ENCODE measurements around the gene TM9SF1. TPM values are rescaled to one million over a fixed set of nuclear protein-coding genes. Genes with fewer than 3 reads are reported as not detected.

TM9SF1 gene
- total and polyA plus RNA-seq, 2 of the 13 experiments (the other 11 are each of a cell fraction or from before 2014, with no cell fraction given): 83.2 to 110 TPM

GRCh38 chr14:24195186-24196070 lies at the start of gene TM9SF1 (continued):
- TF ChIP-seq, protein P1, sequence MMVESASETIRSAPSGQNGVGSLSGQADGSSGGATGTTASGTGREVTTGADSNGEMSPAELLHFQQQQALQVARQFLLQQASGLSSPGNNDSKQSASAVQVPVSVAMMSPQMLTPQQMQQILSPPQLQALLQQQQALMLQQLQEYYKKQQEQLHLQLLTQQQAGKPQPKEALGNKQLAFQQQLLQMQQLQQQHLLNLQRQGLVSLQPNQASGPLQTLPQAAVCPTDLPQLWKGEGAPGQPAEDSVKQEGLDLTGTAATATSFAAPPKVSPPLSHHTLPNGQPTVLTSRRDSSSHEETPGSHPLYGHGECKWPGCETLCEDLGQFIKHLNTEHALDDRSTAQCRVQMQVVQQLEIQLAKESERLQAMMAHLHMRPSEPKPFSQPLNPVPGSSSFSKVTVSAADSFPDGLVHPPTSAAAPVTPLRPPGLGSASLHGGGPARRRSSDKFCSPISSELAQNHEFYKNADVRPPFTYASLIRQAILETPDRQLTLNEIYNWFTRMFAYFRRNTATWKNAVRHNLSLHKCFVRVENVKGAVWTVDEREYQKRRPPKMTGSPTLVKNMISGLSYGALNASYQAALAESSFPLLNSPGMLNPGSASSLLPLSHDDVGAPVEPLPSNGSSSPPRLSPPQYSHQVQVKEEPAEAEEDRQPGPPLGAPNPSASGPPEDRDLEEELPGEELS (CRISPR knock-in tag; IDR thresholded peaks at IDR 0.05): peak; percentile 61
- TF ChIP-seq BATF2 (CRISPR knock-in tag; IDR thresholded peaks at IDR 0.05) (no peak), SOX5 (CRISPR knock-in tag; IDR thresholded peaks at IDR 0.05; ENCODE audit: borderline replicate concordance) (peak; percentile 55), TOE1 (CRISPR knock-in tag; IDR thresholded peaks at IDR 0.05) (peak; percentile 24; the same call in 1 of the 2 replicates), ZNF205 (CRISPR knock-in tag; IDR thresholded peaks at IDR 0.05) (peak; percentile 93), HNF4G (IDR thresholded peaks at IDR 0.05; ENCODE audit: borderline replicate concordance, low read depth, low read length) (no peak), HNF4G (CRISPR knock-in tag; IDR thresholded peaks at IDR 0.05; ENCODE audit: borderline replicate concordance, low read depth) (peak; percentile 94), ZNF296 (CRISPR knock-in tag; conservative IDR thresholded peaks at IDR 0.05) (no peak), ZNF704 (CRISPR knock-in tag; IDR thresholded peaks at IDR 0.05; ENCODE audit: borderline replicate concordance) (peak; percentile 99), NR3C1 (CRISPR knock-in tag; IDR thresholded peaks at IDR 0.05) (peak; percentile 92; the same call in 1 of the 2 replicates), GATA4 (IDR thresholded peaks at IDR 0.05; ENCODE audit: borderline replicate concordance, low read depth) (peak; percentile 81), KLF11 (CRISPR knock-in tag; IDR thresholded peaks at IDR 0.05) (peak; percentile 94), PHB2 (IDR thresholded peaks at IDR 0.05; ENCODE audit: partially characterized antibody) (no peak)
- TF ChIP-seq, protein P2, sequence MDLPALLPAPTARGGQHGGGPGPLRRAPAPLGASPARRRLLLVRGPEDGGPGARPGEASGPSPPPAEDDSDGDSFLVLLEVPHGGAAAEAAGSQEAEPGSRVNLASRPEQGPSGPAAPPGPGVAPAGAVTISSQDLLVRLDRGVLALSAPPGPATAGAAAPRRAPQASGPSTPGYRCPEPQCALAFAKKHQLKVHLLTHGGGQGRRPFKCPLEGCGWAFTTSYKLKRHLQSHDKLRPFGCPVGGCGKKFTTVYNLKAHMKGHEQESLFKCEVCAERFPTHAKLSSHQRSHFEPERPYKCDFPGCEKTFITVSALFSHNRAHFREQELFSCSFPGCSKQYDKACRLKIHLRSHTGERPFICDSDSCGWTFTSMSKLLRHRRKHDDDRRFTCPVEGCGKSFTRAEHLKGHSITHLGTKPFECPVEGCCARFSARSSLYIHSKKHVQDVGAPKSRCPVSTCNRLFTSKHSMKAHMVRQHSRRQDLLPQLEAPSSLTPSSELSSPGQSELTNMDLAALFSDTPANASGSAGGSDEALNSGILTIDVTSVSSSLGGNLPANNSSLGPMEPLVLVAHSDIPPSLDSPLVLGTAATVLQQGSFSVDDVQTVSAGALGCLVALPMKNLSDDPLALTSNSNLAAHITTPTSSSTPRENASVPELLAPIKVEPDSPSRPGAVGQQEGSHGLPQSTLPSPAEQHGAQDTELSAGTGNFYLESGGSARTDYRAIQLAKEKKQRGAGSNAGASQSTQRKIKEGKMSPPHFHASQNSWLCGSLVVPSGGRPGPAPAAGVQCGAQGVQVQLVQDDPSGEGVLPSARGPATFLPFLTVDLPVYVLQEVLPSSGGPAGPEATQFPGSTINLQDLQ (CRISPR knock-in tag; IDR thresholded peaks at IDR 0.05): no peak
- TF ChIP-seq, protein P3, sequence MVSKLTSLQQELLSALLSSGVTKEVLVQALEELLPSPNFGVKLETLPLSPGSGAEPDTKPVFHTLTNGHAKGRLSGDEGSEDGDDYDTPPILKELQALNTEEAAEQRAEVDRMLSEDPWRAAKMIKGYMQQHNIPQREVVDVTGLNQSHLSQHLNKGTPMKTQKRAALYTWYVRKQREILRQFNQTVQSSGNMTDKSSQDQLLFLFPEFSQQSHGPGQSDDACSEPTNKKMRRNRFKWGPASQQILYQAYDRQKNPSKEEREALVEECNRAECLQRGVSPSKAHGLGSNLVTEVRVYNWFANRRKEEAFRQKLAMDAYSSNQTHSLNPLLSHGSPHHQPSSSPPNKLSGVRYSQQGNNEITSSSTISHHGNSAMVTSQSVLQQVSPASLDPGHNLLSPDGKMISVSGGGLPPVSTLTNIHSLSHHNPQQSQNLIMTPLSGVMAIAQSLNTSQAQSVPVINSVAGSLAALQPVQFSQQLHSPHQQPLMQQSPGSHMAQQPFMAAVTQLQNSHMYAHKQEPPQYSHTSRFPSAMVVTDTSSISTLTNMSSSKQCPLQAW (CRISPR knock-in tag; IDR thresholded peaks at IDR 0.05): peak; percentile 88; the same call in 1 of the 2 replicates
